PC-9 (cell line): Measurements from ENCODE around the gene RHCE.
"Not testable (repeated sequence)": the region's sequence is repeated elsewhere in the genome, so short reads cannot be mapped to it uniquely, and the experiment has no call there.

ENCODE experiments used
- CTCF ChIP-seq: fragments of 200-600 bp; sonication (generic); conservative IDR thresholded peaks from 2 replicates; pipeline ENCODE4 v1.6.1; 2017; ENCODE audit warnings: mixed run types, antibody characterized with exemption, mild to moderate bottlenecking, moderate library complexity
- EZH2 ChIP-seq: fragments of 200-600 bp; sonication (generic); IDR thresholded peaks from 2 replicates; pipeline ENCODE4 v1.8.0; 2017; ENCODE audit warnings: antibody characterized with exemption, low read depth

DNA sequence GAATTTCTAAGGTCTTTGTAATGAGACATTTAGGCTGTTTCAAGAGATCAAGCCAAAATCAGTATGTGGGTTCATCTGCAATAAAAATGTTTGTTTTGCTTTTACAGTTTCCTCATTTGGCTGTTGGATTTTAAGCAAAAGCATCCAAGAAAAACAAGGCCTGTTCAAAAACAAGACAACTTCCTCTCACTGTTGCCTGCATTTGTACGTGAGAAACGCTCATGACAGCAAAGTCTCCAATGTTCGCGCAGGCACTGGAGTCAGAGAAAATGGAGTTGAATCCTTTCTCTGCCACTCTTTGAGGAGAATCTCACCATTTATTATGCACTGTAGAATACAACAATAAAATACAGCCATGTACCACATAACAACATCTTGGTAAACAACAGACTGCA, 91.8 kb downstream of the RHCE start:
- TF ChIP-seq CTCF, EZH2: not testable (repeated sequence)
